Keratinocyte (primary cell): Measurements from ENCODE around the gene TEX26. TPM values are rescaled to one million over a fixed set of nuclear protein-coding genes. Genes with fewer than 3 reads are reported as not detected.

Source experiments
- DNase-seq: peaks from one replicate; pipeline ENCODE4 v3.0.0-alpha.2; 2011; ENCODE audit warnings: low read depth, missing footprints, low spot score
- FAIRE-seq: peaks from 2 replicates; lab custom pipeline; 2011; peaks lifted over from hg19 to GRCh38; lab: Jason Lieb, UNC
- H2AFZ ChIP-seq: 2 replicates; pipeline ENCODE4 v1.6.0; 2012; ENCODE audit warnings: low read length, control low read depth, inconsistent platforms; ENCODE audit not compliant: control insufficient read depth
- H3K27ac ChIP-seq: 2 replicates; pipeline ENCODE4 v1.5.1; 2011; ENCODE audit warnings: low read length; ENCODE audit not compliant: control insufficient read depth, insufficient read depth
- H3K27me3 ChIP-seq: 3 replicates; pipeline ENCODE4 v1.6.0; 2011; ENCODE audit warnings: low read length; ENCODE audit not compliant: control insufficient read depth, insufficient read depth; ENCODE audit errors: extremely low read depth
- H3K36me3 ChIP-seq, 2 experiments: 2 replicates in 1 of 2; 3 replicates in 1 of 2; pipeline ENCODE4 v1.5.1; 2011; ENCODE audit warnings: low read length in 2 of 2, mild to moderate bottlenecking in 1 of 2; ENCODE audit not compliant: control insufficient read depth in 2 of 2, insufficient read depth in 2 of 2; ENCODE audit errors: extremely low read depth in 1 of 2
- H3K4me1 ChIP-seq: 3 replicates; pipeline ENCODE4 v1.5.1; 2011; ENCODE audit warnings: low read length; ENCODE audit not compliant: control insufficient read depth, insufficient read depth; ENCODE audit errors: extremely low read depth
- H3K4me2 ChIP-seq: 3 replicates; pipeline ENCODE4 v1.6.0; 2011; ENCODE audit warnings: low read depth, low read length; ENCODE audit not compliant: control insufficient read depth, insufficient read depth; ENCODE audit errors: extremely low read depth
- H3K4me3 ChIP-seq, 3 experiments: fragments of 200-600 bp in 1 of 3; sonication (generic) in 1 of 3; 2 replicates in 2 of 3; 3 replicates in 1 of 3; pipeline ENCODE4 v1.5.1; 2011 to 2016; ENCODE audit warnings: low read length in 3 of 3, mild to moderate bottlenecking in 3 of 3, control low read depth in 2 of 3, inconsistent platforms in 1 of 3, low read depth in 1 of 3, mixed read lengths in 1 of 3, mixed run types in 1 of 3, moderate library complexity in 1 of 3; ENCODE audit not compliant: control insufficient read depth in 2 of 3, insufficient read depth in 2 of 3; ENCODE audit errors: extremely low read depth in 1 of 3
- H3K79me2 ChIP-seq: 2 replicates; pipeline ENCODE4 v1.6.0; 2012; ENCODE audit warnings: low read length; ENCODE audit not compliant: control insufficient read depth, insufficient read depth
- H3K9ac ChIP-seq: 3 replicates; pipeline ENCODE4 v1.6.0; 2011; ENCODE audit warnings: low read length; ENCODE audit not compliant: control insufficient read depth, insufficient read depth; ENCODE audit errors: extremely low read depth
- H3K9me1 ChIP-seq: 3 replicates; pipeline ENCODE4 v1.6.0; 2011; ENCODE audit warnings: low read length; ENCODE audit not compliant: control insufficient read depth, insufficient read depth; ENCODE audit errors: extremely low read depth
- H3K9me3 ChIP-seq: 2 replicates; pipeline ENCODE4 v1.5.1; 2012; ENCODE audit warnings: low read depth, low read length; ENCODE audit not compliant: control insufficient read depth
- H4K20me1 ChIP-seq: 3 replicates; pipeline ENCODE4 v1.6.0; 2011; ENCODE audit warnings: low read length; ENCODE audit not compliant: control insufficient read depth, insufficient read depth; ENCODE audit errors: extremely low read depth
- CTCF ChIP-seq, 3 experiments: IDR thresholded peaks in 1 of 3; conservative IDR thresholded peaks in 1 of 3; optimal IDR thresholded peaks in 1 of 3; 2 replicates in 2 of 3; 3 replicates in 1 of 3; pipeline versions ENCODE3 to v1.5.1; 2011; ENCODE audit warnings: low read length in 3 of 3, mild to moderate bottlenecking in 3 of 3, moderate library complexity in 2 of 3, control low read depth in 1 of 3, inconsistent platforms in 1 of 3; ENCODE audit not compliant: insufficient read depth in 2 of 3; ENCODE audit errors: extremely low read depth in 1 of 3
- EZH2 ChIP-seq: IDR thresholded peaks from one replicate; pipeline ENCODE4 v1.6.1; 2012; ENCODE audit warnings: inconsistent platforms, mild to moderate bottlenecking, low read length, moderate library complexity
- dilution Hi-C: fragments of 300-500 bp; cut with MboI; formaldehyde crosslinking; loops from one replicate; pipeline ENCODE4 v1.7.0; 2020; ENCODE audit warnings: low sequenced_read_pairs; ENCODE audit not compliant: extremely low pct_ligation_motif_present
- polyA plus RNA-seq, 5 experiments: library from polyadenylated mRNA; depleted of rRNA in 3 of 5; stranded (reverse) in 3 of 5; stranded (forward) in 1 of 5; unstranded in 1 of 5; fragments of >200 nt; gene quantifications; 1 replicate in 1 of 5; 2 replicates in 3 of 5; 3 replicates in 1 of 5; pipeline versions ENCODE4 v1.2.1 to v1.2.3, GENCODE V29; 2011 to 2012; ENCODE audit warnings: missing spikeins in 2 of 5, low read depth in 1 of 5, low replicate concordance in 1 of 5

Gene TEX26
- polyA plus RNA-seq, 1 donor (not counting 4 experiments of a cell fraction or from before 2014, with no cell fraction given) = not detected

GRCh38 chr13:30904043-30904442 is 28.4 kb upstream of the TEX26 start:
- Histone ChIP-seq H3K9ac (no peak overlapping the region), H3K79me2 (no peaks in the 10 kb centered on the region), H3K36me3 (no peaks in the 10 kb centered on the region), H4K20me1 (no peaks in the 10 kb centered on the region), H3K4me1 (peaks cover 15% of the 10 kb centered on the region), H3K27ac (no peak overlapping the region), H2AFZ (no peak overlapping the region), H3K9me1 (no peaks in the 10 kb centered on the region), H3K4me3 (no peak overlapping the region), H3K9me3 (no peaks in the 10 kb centered on the region), H3K4me2 (no peak overlapping the region), H3K27me3 (peaks cover 37% of the 10 kb centered on the region)
- DNase-seq (no peak), FAIRE-seq (no peak)
- TF ChIP-seq EZH2 (no peak), CTCF (optimal IDR thresholded peaks at IDR 0.05 in 1 of 3, IDR thresholded peaks at IDR 0.05 in 1 of 3, conservative IDR thresholded peaks at IDR 0.05 in 1 of 3; ENCODE audit: extremely low read depth in 1 of 3, insufficient read depth in 2 of 3, low read length in 3 of 3) (no peak)
- dilution Hi-C loops = no loop called here

- Histone ChIP-seq H3K36me3 (no peaks in the 10 kb centered on the region), H3K4me3 (no peak within 1 kb of the TSS), H3K79me2 (no peaks in the 10 kb centered on the region), H3K27me3 (peaks cover 35% of the 10 kb centered on the region), H3K27ac (no peak within 1 kb of the TSS), H3K9ac (no peak within 1 kb of the TSS), H2AFZ (no peak within 1 kb of the TSS), H3K9me1 (no peaks in the 10 kb centered on the region), H4K20me1 (no peaks in the 10 kb centered on the region), H3K9me3 (no peaks in the 10 kb centered on the region), H3K4me1 (peaks cover 15% of the 10 kb centered on the region), H3K4me2 (no peak within 1 kb of the TSS)
- FAIRE-seq (no peak), DNase-seq (no peak)
- dilution Hi-C loops = no loop called here
- TF ChIP-seq CTCF (optimal IDR thresholded peaks at IDR 0.05 in 1 of 3, IDR thresholded peaks at IDR 0.05 in 1 of 3, conservative IDR thresholded peaks at IDR 0.05 in 1 of 3; ENCODE audit: extremely low read depth in 1 of 3, insufficient read depth in 2 of 3, low read length in 3 of 3) = no peak
- TF ChIP-seq EZH2 = peak; percentile 40
Observed at GRCh38 chr13:30905932-30906383, 26.5 kb upstream of the TEX26 start, which contains the start of gene MEDAG. TSS of gene MEDAG (plus strand) at chr13:30906271. CDS start at chr13:30906516, 245 bp downstream.
